ENCODE data around the gene EPHA1.
"Not testable (repeated sequence)": the region's sequence is repeated elsewhere in the genome, so short reads cannot be mapped to it uniquely, and the experiment has no call there.

The EPHA1 gene

GRCh38 chr7:143405173-143406001 is 3.3 kb downstream of the EPHA1 start:
- in situ Hi-C loops (cut with HindIII; ENCODE audit: low sequenced_read_pairs) = no loop called here
- no peak overlapping the region for H3K4me3 ChIP-seq (ENCODE audit: low read depth, low read length)
- no peak for DNase-seq (ENCODE audit: low read depth, low spot score)
- no peak for TF ChIP-seq CTCF (IDR thresholded peaks at IDR 0.05; ENCODE audit: low read depth, low read length)

- DNase-seq (ENCODE audit: low read depth, low spot score); H3K4me3 ChIP-seq (ENCODE audit: low read depth, low read length); in situ Hi-C loops (cut with HindIII; ENCODE audit: low sequenced_read_pairs): not testable (repeated sequence)
These were observed 6.4 kb downstream of the EPHA1 start for GRCh38 chr7:143402233-143402632.

- no peak overlapping the region for H3K4me3 ChIP-seq (ENCODE audit: low read depth, low read length)
- TF ChIP-seq CTCF (IDR thresholded peaks at IDR 0.05; ENCODE audit: low read depth, low read length) = no peak
- DNase-seq (ENCODE audit: low read depth, low spot score) = no peak
- in situ Hi-C loops (cut with HindIII; ENCODE audit: low sequenced_read_pairs) = no loop called here
These were observed 7.4 kb downstream of the EPHA1 start for GRCh38 chr7:143401265-143401664.

GRCh38 chr7:143399642-143400041 is 9.0 kb downstream of the EPHA1 start:
- no peak for DNase-seq (ENCODE audit: low read depth, low spot score)
- in situ Hi-C loops (cut with HindIII; ENCODE audit: low sequenced_read_pairs) = no loop called here
- H3K4me3 ChIP-seq (ENCODE audit: low read depth, low read length) = no peak overlapping the region

GRCh38 chr7:143399151-143399550 is 9.5 kb downstream of the EPHA1 start:
- no peak for TF ChIP-seq CTCF (IDR thresholded peaks at IDR 0.05; ENCODE audit: low read depth, low read length)
- no peak for DNase-seq (ENCODE audit: low read depth, low spot score)
- H3K4me3 ChIP-seq (ENCODE audit: low read depth, low read length) = no peak overlapping the region
- in situ Hi-C loops (cut with HindIII; ENCODE audit: low sequenced_read_pairs) = no loop called here

More at GRCh38 chr7:143399642-143400041, 9.0 kb downstream of the EPHA1 start:
- no peak for TF ChIP-seq CTCF (IDR thresholded peaks at IDR 0.05; ENCODE audit: low read depth, low read length)

- TF ChIP-seq CTCF (IDR thresholded peaks at IDR 0.05; ENCODE audit: low read depth, low read length) = no peak
- no peak overlapping the region for H3K4me3 ChIP-seq (ENCODE audit: low read depth, low read length)
- DNase-seq (ENCODE audit: low read depth, low spot score) = no peak
- in situ Hi-C loops (cut with HindIII; ENCODE audit: low sequenced_read_pairs) = no loop called here
These were observed 10.0 kb downstream of the EPHA1 start for GRCh38 chr7:143398616-143399015.

GRCh38 chr7:143397710-143398530 is 10.7 kb downstream of the EPHA1 start:
- H3K4me3 ChIP-seq (ENCODE audit: low read depth, low read length) = no peak overlapping the region
- TF ChIP-seq CTCF (IDR thresholded peaks at IDR 0.05; ENCODE audit: low read depth, low read length) = no peak
- in situ Hi-C loops (cut with HindIII; ENCODE audit: low sequenced_read_pairs) = no loop called here
- no peak for DNase-seq (ENCODE audit: low read depth, low spot score)
